ENCODE data around the gene CMBL.

- TF ChIP-seq CTCF (IDR thresholded peaks at IDR 0.05; ENCODE audit: low read depth, low read length): no peak
- TF ChIP-seq EZH2phosphoT487 (IDR thresholded peaks at IDR 0.05; ENCODE audit: low read depth): no peak
Measured at GRCh38 chr5:10289353-10289752, 18.3 kb downstream of the CMBL start.

Data from OCI-LY3 (cell line).